HG03378 (cell line): ENCODE data around the gene FGB.
"Not testable (repeated sequence)": the region's sequence is repeated elsewhere in the genome, so short reads cannot be mapped to it uniquely, and the experiment has no call there.

Source experiments
- ATAC-seq: cut with Tn5 transposase; IDR thresholded peaks from one replicate; pipeline ENCODE4 v1.9.1; 2021; ENCODE audit warnings: mild to moderate bottlenecking, moderate library complexity; ENCODE audit not compliant: unreplicated experiment

Gene FGB

GRCh38 chr4:154594343-154594742, 31.5 kb downstream of the FGB start:
- ATAC-seq = not testable (repeated sequence)

GRCh38 chr4:154595807-154596206, 33.0 kb downstream of the FGB start:
- no peak for ATAC-seq

GRCh38 chr4:154597281-154597680, 34.5 kb downstream of the FGB start:
- ATAC-seq = not testable (repeated sequence)

- ATAC-seq = no peak
Measured at GRCh38 chr4:154597798-154598774, 35.3 kb downstream of the FGB start.

- no peak for ATAC-seq
Measured at GRCh38 chr4:154602404-154603020, 39.7 kb downstream of the FGB start.

- ATAC-seq = no peak
Measured at GRCh38 chr4:154603033-154603943, 40.5 kb downstream of the FGB start.

- ATAC-seq = no peak
Measured at GRCh38 chr4:154604696-154605200, 41.9 kb downstream of the FGB start.

GRCh38 chr4:154606728-154607723, 44.2 kb downstream of the FGB start:
- no peak for ATAC-seq

- no peak for ATAC-seq
Measured at GRCh38 chr4:154608361-154609252, 45.8 kb downstream of the FGB start.

- no peak for ATAC-seq
Measured at GRCh38 chr4:154609532-154609931, 46.7 kb downstream of the FGB start.

- no peak for ATAC-seq
Measured at GRCh38 chr4:154610582-154610981, 47.8 kb downstream of the FGB start.

GRCh38 chr4:154611833-154612232, 49.0 kb downstream of the FGB start:
- ATAC-seq = no peak

- no peak for ATAC-seq
Measured at GRCh38 chr4:154612472-154613414, 49.9 kb downstream of the FGB start, which contains the start of gene FGG. Gene FGG (minus strand): TSS chr4:154612656. CDS start chr4:154612609, 47 bp downstream.

- ATAC-seq = no peak
Measured at GRCh38 chr4:154614306-154614705, 51.5 kb downstream of the FGB start.

- ATAC-seq = no peak
Measured at GRCh38 chr4:154615211-154615610, 52.4 kb downstream of the FGB start.

- ATAC-seq = no peak
Measured at GRCh38 chr4:154616287-154616686, 53.5 kb downstream of the FGB start.

GRCh38 chr4:154616731-154617130, 53.9 kb downstream of the FGB start:
- ATAC-seq = peak; percentile 96
